Liver (tissue), 9 donors: Measurements from ENCODE around the gene ZNF165. TPM values are rescaled to one million over a fixed set of nuclear protein-coding genes. Genes with fewer than 3 reads are reported as not detected.

Experiments
- DNase-seq: peaks from one replicate; pipeline ENCODE4 v3.0.0-alpha.2; 2017; ENCODE audit warnings: low spot score
- H3K27ac ChIP-seq, 2 donors: one replicate each; pipeline ENCODE4 v1.7.0; 2013; ENCODE audit warnings: inconsistent platforms in 2 of 2, low read length in 2 of 2, control low read depth in 1 of 2, low read depth in 1 of 2, mild to moderate bottlenecking in 1 of 2
- H3K27me3 ChIP-seq, 4 donors: one replicate each; pipeline versions ENCODE4 v1.6.1 to v1.7.0; 2013; ENCODE audit warnings: low read length in 3 of 4, inconsistent platforms in 1 of 4, mild to moderate bottlenecking in 1 of 4, moderate library complexity in 1 of 4; ENCODE audit not compliant: control insufficient read depth in 4 of 4, insufficient read depth in 4 of 4
- H3K36me3 ChIP-seq, 4 donors: one replicate each; pipeline versions ENCODE4 v1.6.1 to v1.7.0; 2013; ENCODE audit warnings: low read length in 3 of 4, mild to moderate bottlenecking in 3 of 4, low read depth in 1 of 4, moderate library complexity in 1 of 4; ENCODE audit not compliant: control insufficient read depth in 4 of 4, insufficient read depth in 3 of 4
- H3K4me1 ChIP-seq, 4 donors: one replicate each; pipeline versions ENCODE4 v1.6.1 to v1.7.0; 2013; ENCODE audit warnings: low read length in 3 of 4, mild to moderate bottlenecking in 3 of 4, moderate library complexity in 1 of 4; ENCODE audit not compliant: control insufficient read depth in 4 of 4, insufficient read depth in 4 of 4
- H3K4me3 ChIP-seq, 3 donors: one replicate each; pipeline versions ENCODE4 v1.6.1 to v1.7.0; 2013; ENCODE audit warnings: low read length in 3 of 3, control low read depth in 1 of 3, low read depth in 1 of 3, mild to moderate bottlenecking in 1 of 3
- H3K9ac ChIP-seq, 2 donors: one replicate each; pipeline ENCODE4 v1.7.0; 2013; ENCODE audit warnings: low read length in 2 of 2, mild to moderate bottlenecking in 2 of 2, moderate library complexity in 2 of 2, control low read depth in 1 of 2, low read depth in 1 of 2
- H3K9me3 ChIP-seq, 4 donors: one replicate each; pipeline versions ENCODE4 v1.6.1 to v1.7.0; 2013; ENCODE audit warnings: low read length in 3 of 4; ENCODE audit not compliant: control insufficient read depth in 4 of 4
- ATF3 ChIP-seq: IDR thresholded peaks from 2 replicates; pipeline ENCODE4 v1.6.1; 2016; ENCODE audit warnings: antibody characterized with exemption
- CTCF ChIP-seq: fragments of 150-350 bp; IDR thresholded peaks from 2 replicates; pipeline ENCODE4 v1.5.1; 2017; ENCODE audit warnings: improper control_type of control experiment, low read depth, low read length; ENCODE audit not compliant: missing input control
- EGR1 ChIP-seq, 2 donors: IDR thresholded peaks; 2 replicates each; pipeline ENCODE4 v1.6.1; 2016 to 2018; ENCODE audit warnings: antibody characterized with exemption in 2 of 2, low read depth in 2 of 2
- FOXA1 ChIP-seq: IDR thresholded peaks from 2 replicates; pipeline ENCODE4 v1.6.1; 2016; ENCODE audit warnings: antibody characterized with exemption
- FOXA2 ChIP-seq: IDR thresholded peaks from 2 replicates; pipeline ENCODE4 v1.6.1; 2016; ENCODE audit warnings: antibody characterized with exemption
- GABPA ChIP-seq, 2 donors: IDR thresholded peaks in 1 of 2; conservative IDR thresholded peaks in 1 of 2; 2 replicates each; pipeline ENCODE4 v1.6.1; 2016; ENCODE audit warnings: antibody characterized with exemption in 2 of 2, mild to moderate bottlenecking in 1 of 2, moderate library complexity in 1 of 2
- HNF4A ChIP-seq, 2 donors: conservative IDR thresholded peaks; 2 replicates each; pipeline ENCODE4 v1.6.1; 2016; ENCODE audit warnings: antibody characterized with exemption in 2 of 2, mild to moderate bottlenecking in 2 of 2
- HNF4G ChIP-seq: IDR thresholded peaks from 2 replicates; pipeline ENCODE4 v1.6.1; 2016; ENCODE audit warnings: antibody characterized with exemption
- JUND ChIP-seq, 2 donors: IDR thresholded peaks; 2 replicates each; pipeline ENCODE4 v1.6.1; 2016; ENCODE audit warnings: antibody characterized with exemption in 2 of 2
- NR2F2 ChIP-seq: IDR thresholded peaks from 2 replicates; pipeline ENCODE4 v1.6.1; 2016; ENCODE audit warnings: antibody characterized with exemption
- RAD21 ChIP-seq, 2 donors: IDR thresholded peaks; 2 replicates each; pipeline ENCODE4 v1.6.1; 2016; ENCODE audit warnings: antibody characterized with exemption in 2 of 2, mild to moderate bottlenecking in 2 of 2
- RXRA ChIP-seq, 2 donors: IDR thresholded peaks; 2 replicates each; pipeline ENCODE4 v1.6.1; 2017 to 2018; ENCODE audit warnings: antibody characterized with exemption in 2 of 2, mild to moderate bottlenecking in 1 of 2
- SP1 ChIP-seq: IDR thresholded peaks from 2 replicates; pipeline ENCODE4 v1.6.1; 2018; ENCODE audit warnings: antibody characterized with exemption, mild to moderate bottlenecking
- TAF1 ChIP-seq: conservative IDR thresholded peaks from 2 replicates; pipeline ENCODE4 v1.6.1; 2016; ENCODE audit warnings: antibody characterized with exemption, mild to moderate bottlenecking
- YY1 ChIP-seq: IDR thresholded peaks from 2 replicates; pipeline ENCODE4 v1.6.1; 2016; ENCODE audit warnings: antibody characterized with exemption, mild to moderate bottlenecking
- WGBS: extraction: QIAGEN DNeasy Blood & Tissue Kit; methylation state at CpG from one replicate; pipeline ENCODE4 v1.1.7; 2013; 5-methylcytosine and 5-hydroxymethylcytosine counted together
- polyA plus RNA-seq, 2 donors: library from polyadenylated mRNA; stranded (reverse) in 1 of 2; unstranded in 1 of 2; fragments of 200-250 nt in 1 of 2; fragments of >200 nt in 1 of 2; fragmentation: Nextera tagmentation in 1 of 2; extraction: Ambion mirVana in 1 of 2; gene quantifications; one replicate each; pipeline versions ENCODE4 v1.2.1 to v1.2.3, GENCODE V29; 2013 to 2015
- total RNA-seq, 2 donors: library from RNA; depleted of rRNA; stranded (reverse); fragments of >200 nt; gene quantifications; one replicate each; pipeline ENCODE4 v1.2.3, GENCODE V29; 2014
- TF ChIP-seq, protein P1 (sequence below): IDR thresholded peaks from 2 replicates; pipeline ENCODE4 v1.6.1; 2016; ENCODE audit warnings: antibody characterized with exemption
- TF ChIP-seq, protein P2 (sequence below): IDR thresholded peaks from 2 replicates; pipeline ENCODE4 v1.6.1; 2016; ENCODE audit warnings: antibody characterized with exemption, mild to moderate bottlenecking
- TF ChIP-seq, protein P3 (sequence below): IDR thresholded peaks from 2 replicates; pipeline ENCODE4 v1.6.1; 2016; ENCODE audit warnings: antibody characterized with exemption
- donor health status: healthy.
- donor health status: healthy.
- donor health status: healthy.
- donor health status: healthy.
- donor health status: healthy.

Gene ZNF165
- total and polyA plus RNA-seq, 4 donors = 0.51 to 1.3 (median 0.58) TPM

GRCh38 chr6:28124350-28124970 lies 44.1 kb downstream of the ZNF165 start, which contains the start of gene ZSCAN16:
TSS of gene ZSCAN16 (plus strand) at chr6:28124609. CDS start at chr6:28125444, 835 bp downstream.
- Histone ChIP-seq H3K27me3 (no peaks in the 10 kb centered on the region), H3K27ac (peak within 1 kb of the TSS; percentile 4 to 16), H3K4me1 (peaks cover 0 to 17% (median 11%) of the 10 kb centered on the region in 4 donors), H3K4me3 (peak within 1 kb of the TSS; percentile 73 to 87 (median 83)), H3K36me3 (peaks cover 3 to 18% (median 11%) of the 10 kb centered on the region in 4 donors), H3K9ac (peak within 1 kb of the TSS in 1 of 2 donors; percentile 40), H3K9me3 (no peaks in the 10 kb centered on the region)
- DNase-seq = peak; percentile 81
- no peak for TF ChIP-seq FOXA2
- no peak for TF ChIP-seq FOXA1
- TF ChIP-seq TAF1 = peak; percentile 40
- no peak for TF ChIP-seq SP1
- TF ChIP-seq, protein P1, sequence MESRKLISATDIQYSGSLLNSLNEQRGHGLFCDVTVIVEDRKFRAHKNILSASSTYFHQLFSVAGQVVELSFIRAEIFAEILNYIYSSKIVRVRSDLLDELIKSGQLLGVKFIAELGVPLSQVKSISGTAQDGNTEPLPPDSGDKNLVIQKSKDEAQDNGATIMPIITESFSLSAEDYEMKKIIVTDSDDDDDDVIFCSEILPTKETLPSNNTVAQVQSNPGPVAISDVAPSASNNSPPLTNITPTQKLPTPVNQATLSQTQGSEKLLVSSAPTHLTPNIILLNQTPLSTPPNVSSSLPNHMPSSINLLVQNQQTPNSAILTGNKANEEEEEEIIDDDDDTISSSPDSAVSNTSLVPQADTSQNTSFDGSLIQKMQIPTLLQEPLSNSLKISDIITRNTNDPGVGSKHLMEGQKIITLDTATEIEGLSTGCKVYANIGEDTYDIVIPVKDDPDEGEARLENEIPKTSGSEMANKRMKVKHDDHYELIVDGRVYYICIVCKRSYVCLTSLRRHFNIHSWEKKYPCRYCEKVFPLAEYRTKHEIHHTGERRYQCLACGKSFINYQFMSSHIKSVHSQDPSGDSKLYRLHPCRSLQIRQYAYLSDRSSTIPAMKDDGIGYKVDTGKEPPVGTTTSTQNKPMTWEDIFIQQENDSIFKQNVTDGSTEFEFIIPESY = no peak
- peak in 1 of 2 donors; percentile 37 for TF ChIP-seq RXRA (IDR thresholded peaks at IDR 0.05)
- TF ChIP-seq JUND (IDR thresholded peaks at IDR 0.05) = no peak
- TF ChIP-seq ATF3 = peak; percentile 36
- TF ChIP-seq NR2F2 = no peak
- peak; percentile 45 to 62 for TF ChIP-seq RAD21 (IDR thresholded peaks at IDR 0.05)
- TF ChIP-seq, protein P2, sequence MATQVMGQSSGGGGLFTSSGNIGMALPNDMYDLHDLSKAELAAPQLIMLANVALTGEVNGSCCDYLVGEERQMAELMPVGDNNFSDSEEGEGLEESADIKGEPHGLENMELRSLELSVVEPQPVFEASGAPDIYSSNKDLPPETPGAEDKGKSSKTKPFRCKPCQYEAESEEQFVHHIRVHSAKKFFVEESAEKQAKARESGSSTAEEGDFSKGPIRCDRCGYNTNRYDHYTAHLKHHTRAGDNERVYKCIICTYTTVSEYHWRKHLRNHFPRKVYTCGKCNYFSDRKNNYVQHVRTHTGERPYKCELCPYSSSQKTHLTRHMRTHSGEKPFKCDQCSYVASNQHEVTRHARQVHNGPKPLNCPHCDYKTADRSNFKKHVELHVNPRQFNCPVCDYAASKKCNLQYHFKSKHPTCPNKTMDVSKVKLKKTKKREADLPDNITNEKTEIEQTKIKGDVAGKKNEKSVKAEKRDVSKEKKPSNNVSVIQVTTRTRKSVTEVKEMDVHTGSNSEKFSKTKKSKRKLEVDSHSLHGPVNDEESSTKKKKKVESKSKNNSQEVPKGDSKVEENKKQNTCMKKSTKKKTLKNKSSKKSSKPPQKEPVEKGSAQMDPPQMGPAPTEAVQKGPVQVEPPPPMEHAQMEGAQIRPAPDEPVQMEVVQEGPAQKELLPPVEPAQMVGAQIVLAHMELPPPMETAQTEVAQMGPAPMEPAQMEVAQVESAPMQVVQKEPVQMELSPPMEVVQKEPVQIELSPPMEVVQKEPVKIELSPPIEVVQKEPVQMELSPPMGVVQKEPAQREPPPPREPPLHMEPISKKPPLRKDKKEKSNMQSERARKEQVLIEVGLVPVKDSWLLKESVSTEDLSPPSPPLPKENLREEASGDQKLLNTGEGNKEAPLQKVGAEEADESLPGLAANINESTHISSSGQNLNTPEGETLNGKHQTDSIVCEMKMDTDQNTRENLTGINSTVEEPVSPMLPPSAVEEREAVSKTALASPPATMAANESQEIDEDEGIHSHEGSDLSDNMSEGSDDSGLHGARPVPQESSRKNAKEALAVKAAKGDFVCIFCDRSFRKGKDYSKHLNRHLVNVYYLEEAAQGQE = peak; percentile 58
- no peak for TF ChIP-seq HNF4G
- TF ChIP-seq HNF4A (conservative IDR thresholded peaks at IDR 0.05) = peak; percentile 45 to 53
- peak; percentile 73 for TF ChIP-seq YY1
- peak; percentile 78 to 94 for TF ChIP-seq GABPA (IDR thresholded peaks at IDR 0.05 in 1 of 2, conservative IDR thresholded peaks at IDR 0.05 in 1 of 2)
- TF ChIP-seq, protein P3, sequence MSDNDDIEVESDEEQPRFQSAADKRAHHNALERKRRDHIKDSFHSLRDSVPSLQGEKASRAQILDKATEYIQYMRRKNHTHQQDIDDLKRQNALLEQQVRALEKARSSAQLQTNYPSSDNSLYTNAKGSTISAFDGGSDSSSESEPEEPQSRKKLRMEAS = no peak
- TF ChIP-seq CTCF = no peak
- no peak for TF ChIP-seq EGR1 (IDR thresholded peaks at IDR 0.05; ENCODE audit: low read depth in 2 of 2)
- WGBS = under 1% methylated on average over 28 of the region's 28 CpGs
